OCI-LY3 (cell line): ENCODE results near the gene RCHY1.

Experiments
- H2AFZ ChIP-seq: fragments of 200-600, 300-600 bp; shearing (Covaris generic); 2 replicates; pipeline ENCODE4 v1.6.0; 2014; ENCODE audit warnings: antibody characterized with exemption, low read depth, low read length
- H3K27ac ChIP-seq: fragments of 200-600, 300-600 bp; sonication (generic); 2 replicates; pipeline ENCODE4 v1.5.1; 2014; ENCODE audit warnings: mild to moderate bottlenecking, low read length, moderate library complexity, mixed read lengths
- H3K27me3 ChIP-seq: fragments of 200-600, 300-600 bp; sonication (generic); 2 replicates; pipeline ENCODE4 v1.6.1; 2014; ENCODE audit warnings: low read depth, low read length, mixed read lengths
- H3K36me3 ChIP-seq: fragments of 200-600, 300-600 bp; sonication (generic); replicated peaks from 2 replicates; pipeline ENCODE3; 2014; ENCODE audit warnings: low read depth, low read length, mixed read lengths
- H3K4me1 ChIP-seq: fragments of 300-600, 200-600 bp; sonication (generic); 2 replicates; pipeline ENCODE4 v1.6.1; 2014; ENCODE audit warnings: low read length, mixed read lengths
- H3K4me2 ChIP-seq: fragments of 200-600, 300-600 bp; sonication (generic); 2 replicates; pipeline ENCODE4 v1.6.1; 2014; ENCODE audit warnings: low read length, mixed read lengths
- H3K4me3 ChIP-seq: fragments of 300-600, 200-600 bp; sonication (generic); 2 replicates; pipeline ENCODE4 v1.5.1; 2014; ENCODE audit warnings: antibody characterized with exemption, mild to moderate bottlenecking, low read length, moderate library complexity
- H3K79me2 ChIP-seq: fragments of 300-600, 200-600 bp; shearing (Covaris generic); 2 replicates; pipeline ENCODE4 v1.6.1; 2014; ENCODE audit warnings: mild to moderate bottlenecking, low read length, mixed read lengths
- H3K9ac ChIP-seq: fragments of 300-600, 200-600 bp; shearing (Covaris generic); 2 replicates; pipeline ENCODE4 v1.6.0; 2014; ENCODE audit warnings: mild to moderate bottlenecking, low read length, moderate library complexity
- H3K9me3 ChIP-seq: fragments of 200-600, 300-600 bp; shearing (Covaris generic); 2 replicates; pipeline ENCODE4 v1.6.1; 2014; ENCODE audit warnings: low read length, mixed read lengths; ENCODE audit not compliant: insufficient read depth
- H4K20me1 ChIP-seq: fragments of 200-600, 300-600 bp; sonication (generic); 2 replicates; pipeline ENCODE4 v1.6.1; 2016; ENCODE audit warnings: low read length, mixed read lengths; ENCODE audit not compliant: insufficient read depth
- EZH2phosphoT487 ChIP-seq: fragments of 200-600 bp; shearing (Covaris generic); IDR thresholded peaks from 2 replicates; pipeline ENCODE4 v1.6.1; 2018; ENCODE audit warnings: antibody characterized with exemption, mixed run types, low read depth
- TF ChIP-seq, protein P1 (sequence below): fragments of 200-600, 300-600 bp; sonication (generic); IDR thresholded peaks from 2 replicates; pipeline ENCODE4 v1.5.1; 2014; ENCODE audit warnings: antibody characterized with exemption, low read length, low read depth

RCHY1 gene

DNA sequence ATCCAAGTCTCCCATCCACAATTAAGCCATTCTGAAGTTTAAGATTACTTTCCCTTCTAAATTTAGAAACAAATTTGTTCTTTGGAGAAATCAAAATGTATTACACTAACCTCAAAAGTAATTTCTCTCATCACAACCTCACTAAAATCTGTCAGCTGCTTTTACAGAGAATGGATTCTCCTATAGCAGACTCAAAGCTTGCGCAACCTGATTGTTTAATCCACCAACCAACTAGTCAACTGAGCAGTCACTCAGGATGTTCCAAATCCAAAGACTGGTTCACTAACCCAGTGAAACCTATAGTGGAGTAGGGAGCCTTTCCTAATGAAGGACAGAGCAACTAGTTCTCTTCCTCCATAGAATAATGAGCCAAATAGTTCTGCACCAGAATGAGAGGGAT, 44.3 kb downstream of the RCHY1 start:
- no peak overlapping the region for H3K9ac ChIP-seq
- H3K9me3 ChIP-seq = no peaks in the 10 kb centered on the region
- H3K27me3 ChIP-seq = no peaks in the 10 kb centered on the region
- H3K4me3 ChIP-seq = no peak overlapping the region
- H3K36me3 ChIP-seq = no peaks in the 10 kb centered on the region
- H3K79me2 ChIP-seq = no peaks in the 10 kb centered on the region
- no peak overlapping the region for H2AFZ ChIP-seq
- no peak overlapping the region for H3K4me2 ChIP-seq
- H4K20me1 ChIP-seq = no peaks in the 10 kb centered on the region
- no peak overlapping the region for H3K27ac ChIP-seq
- TF ChIP-seq, protein P1, sequence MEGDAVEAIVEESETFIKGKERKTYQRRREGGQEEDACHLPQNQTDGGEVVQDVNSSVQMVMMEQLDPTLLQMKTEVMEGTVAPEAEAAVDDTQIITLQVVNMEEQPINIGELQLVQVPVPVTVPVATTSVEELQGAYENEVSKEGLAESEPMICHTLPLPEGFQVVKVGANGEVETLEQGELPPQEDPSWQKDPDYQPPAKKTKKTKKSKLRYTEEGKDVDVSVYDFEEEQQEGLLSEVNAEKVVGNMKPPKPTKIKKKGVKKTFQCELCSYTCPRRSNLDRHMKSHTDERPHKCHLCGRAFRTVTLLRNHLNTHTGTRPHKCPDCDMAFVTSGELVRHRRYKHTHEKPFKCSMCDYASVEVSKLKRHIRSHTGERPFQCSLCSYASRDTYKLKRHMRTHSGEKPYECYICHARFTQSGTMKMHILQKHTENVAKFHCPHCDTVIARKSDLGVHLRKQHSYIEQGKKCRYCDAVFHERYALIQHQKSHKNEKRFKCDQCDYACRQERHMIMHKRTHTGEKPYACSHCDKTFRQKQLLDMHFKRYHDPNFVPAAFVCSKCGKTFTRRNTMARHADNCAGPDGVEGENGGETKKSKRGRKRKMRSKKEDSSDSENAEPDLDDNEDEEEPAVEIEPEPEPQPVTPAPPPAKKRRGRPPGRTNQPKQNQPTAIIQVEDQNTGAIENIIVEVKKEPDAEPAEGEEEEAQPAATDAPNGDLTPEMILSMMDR = no peak
- no peak for TF ChIP-seq EZH2phosphoT487
- no peaks in the 10 kb centered on the region for H3K4me1 ChIP-seq

DNA sequence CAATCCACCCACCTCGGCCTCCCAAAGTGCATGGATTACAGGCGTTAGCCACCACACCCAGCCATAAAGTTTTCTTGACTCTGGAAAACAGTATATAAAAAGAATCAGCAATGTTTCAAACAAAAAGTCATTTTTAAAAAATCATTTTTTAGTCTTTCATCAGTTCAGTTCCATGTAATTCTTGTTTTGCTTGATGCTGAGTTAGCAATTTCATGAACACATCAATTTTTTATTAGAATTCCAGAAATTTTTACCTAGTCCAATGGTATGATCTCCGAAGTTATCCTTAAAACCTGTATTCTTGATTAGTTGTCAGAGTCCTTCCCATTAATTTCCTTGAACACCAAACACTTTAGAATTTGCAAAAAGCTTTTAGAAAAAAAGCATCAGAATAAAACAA, 56.8 kb downstream of the RCHY1 start:
- Histone ChIP-seq H3K9me3 (no peaks in the 10 kb centered on the region), H4K20me1 (no peaks in the 10 kb centered on the region), H3K4me3 (no peak overlapping the region), H3K9ac (no peak overlapping the region), H3K27ac (no peak overlapping the region), H3K4me2 (no peak overlapping the region), H3K79me2 (no peaks in the 10 kb centered on the region), H2AFZ (no peak overlapping the region), H3K27me3 (no peaks in the 10 kb centered on the region), H3K36me3 (no peaks in the 10 kb centered on the region), H3K4me1 (no peaks in the 10 kb centered on the region)
- TF ChIP-seq, protein P1 = no peak
- no peak for TF ChIP-seq EZH2phosphoT487

DNA sequence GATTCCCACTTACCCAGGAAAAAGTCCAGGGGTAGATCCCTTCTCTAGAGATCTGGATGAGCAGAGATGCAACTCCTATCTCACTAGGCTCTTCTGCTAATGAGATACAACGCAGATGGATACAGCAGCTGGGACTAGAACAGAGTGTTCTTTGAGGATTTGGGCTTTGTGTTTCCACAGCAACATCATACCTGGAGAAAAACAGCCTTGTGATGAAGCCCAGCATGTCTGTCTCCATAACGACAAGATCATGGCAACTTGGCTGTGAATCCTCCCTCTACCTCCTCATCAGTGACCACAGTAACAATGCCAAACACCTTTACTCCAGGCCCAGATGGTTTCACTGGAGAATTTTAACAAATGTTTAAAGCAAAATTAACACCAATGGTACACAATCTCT, 80.1 kb downstream of the RCHY1 start:
- Histone ChIP-seq H2AFZ (no peak overlapping the region), H3K27ac (no peak overlapping the region), H3K27me3 (no peaks in the 10 kb centered on the region), H3K9ac (no peak overlapping the region), H3K4me1 (peaks cover 9% of the 10 kb centered on the region), H4K20me1 (no peaks in the 10 kb centered on the region), H3K4me2 (no peak overlapping the region), H3K36me3 (no peaks in the 10 kb centered on the region), H3K4me3 (no peak overlapping the region), H3K79me2 (no peaks in the 10 kb centered on the region), H3K9me3 (no peaks in the 10 kb centered on the region)
- TF ChIP-seq EZH2phosphoT487 = no peak
- TF ChIP-seq, protein P1 = no peak

DNA sequence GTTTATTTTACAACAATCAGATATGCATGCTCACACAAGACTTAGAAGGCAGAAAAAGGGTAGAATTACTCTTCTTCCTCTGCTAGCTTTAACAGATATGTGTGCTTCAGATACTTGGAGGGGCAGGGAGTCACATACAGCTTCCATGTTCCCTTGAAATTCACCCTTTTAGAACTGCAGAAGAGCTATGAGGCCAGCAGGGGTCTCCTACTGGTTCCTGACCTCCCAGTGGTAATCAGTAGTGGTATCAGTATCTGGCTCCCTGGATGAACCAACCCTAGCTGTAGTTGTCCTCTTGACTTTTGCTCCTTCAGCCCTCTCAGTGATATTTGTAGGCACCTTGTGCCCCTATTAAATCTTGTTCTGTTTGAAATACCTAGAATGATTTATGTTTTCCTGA, 81.5 kb downstream of the RCHY1 start:
- no peaks in the 10 kb centered on the region for H3K9me3 ChIP-seq
- no peaks in the 10 kb centered on the region for H3K27me3 ChIP-seq
- no peak for TF ChIP-seq EZH2phosphoT487
- TF ChIP-seq, protein P1 = peak; percentile 50
- no peak overlapping the region for H3K4me3 ChIP-seq
- H3K9ac ChIP-seq = no peak overlapping the region
- H4K20me1 ChIP-seq = no peaks in the 10 kb centered on the region
- no peak overlapping the region for H3K4me2 ChIP-seq
- H3K27ac ChIP-seq = no peak overlapping the region
- peaks cover 13% of the 10 kb centered on the region for H3K4me1 ChIP-seq
- H2AFZ ChIP-seq = no peak overlapping the region
- no peaks in the 10 kb centered on the region for H3K36me3 ChIP-seq
- H3K79me2 ChIP-seq = no peaks in the 10 kb centered on the region
